MM.1S (cell line): ENCODE measurements around the gene NADK.

Experiments
- DNase-seq: peaks from one replicate; pipeline ENCODE4 v3.0.0-alpha.2; 2015
- H2AFZ ChIP-seq: fragments of 300-600 bp; sonication (generic); 2 replicates; pipeline ENCODE4 v1.6.0; 2016; ENCODE audit warnings: antibody characterized with exemption, low read length
- H3F3A ChIP-seq: fragments of 300-600 bp; sonication (generic); 2 replicates; pipeline ENCODE4 v1.6.1; 2016; ENCODE audit warnings: mild to moderate bottlenecking, antibody characterized with exemption, low read length, moderate library complexity, mixed read lengths; ENCODE audit not compliant: insufficient read depth
- H3K27ac ChIP-seq: fragments of 300-600 bp; sonication (generic); 2 replicates; pipeline ENCODE4 v1.5.1; 2016; ENCODE audit warnings: mild to moderate bottlenecking, low read length
- H3K27me3 ChIP-seq: fragments of 300-600 bp; sonication (generic); replicated peaks from 2 replicates; pipeline ENCODE4 v1.6.0; 2016; ENCODE audit warnings: low read length; ENCODE audit not compliant: insufficient read depth
- H3K36me3 ChIP-seq: fragments of 300-600 bp; sonication (generic); replicated peaks from 2 replicates; pipeline ENCODE4 v1.6.1; 2016; ENCODE audit warnings: mild to moderate bottlenecking, low read length, mixed read lengths; ENCODE audit not compliant: insufficient read depth
- H3K4me1 ChIP-seq: fragments of 300-600 bp; sonication (generic); 2 replicates; pipeline ENCODE4 v1.6.1; 2016; ENCODE audit warnings: low read length, mixed read lengths
- H3K4me2 ChIP-seq: fragments of 300-600 bp; sonication (generic); 2 replicates; pipeline ENCODE4 v1.6.0; 2016; ENCODE audit warnings: low read depth, low read length
- H3K4me3 ChIP-seq: fragments of 300-600 bp; sonication (generic); 2 replicates; pipeline ENCODE4 v1.5.1; 2016; ENCODE audit warnings: low read length, mixed read lengths
- H3K79me2 ChIP-seq: fragments of 300-600 bp; sonication (generic); 2 replicates; pipeline ENCODE4 v1.6.1; 2016; ENCODE audit warnings: mixed run types, low read length, mixed read lengths
- H3K9ac ChIP-seq: fragments of 300-600 bp; sonication (generic); 2 replicates; pipeline ENCODE4 v1.6.1; 2016; ENCODE audit warnings: low read length, mixed read lengths
- H3K9me2 ChIP-seq: fragments of 300-600 bp; sonication (generic); replicated peaks from 2 replicates; pipeline ENCODE4 v1.6.1; 2016; ENCODE audit warnings: mild to moderate bottlenecking, low read length, mixed read lengths; ENCODE audit not compliant: insufficient read depth
- H3K9me3 ChIP-seq: fragments of 300-600 bp; sonication (generic); replicated peaks from 2 replicates; pipeline ENCODE4 v1.6.1; 2016; ENCODE audit warnings: mild to moderate bottlenecking, low read length, mixed read lengths; ENCODE audit not compliant: insufficient read depth
- H4K20me1 ChIP-seq: fragments of 300-600 bp; sonication (generic); 2 replicates; pipeline ENCODE4 v1.6.1; 2016; ENCODE audit warnings: mild to moderate bottlenecking, low read length, moderate library complexity, mixed read lengths; ENCODE audit not compliant: insufficient read depth
- CTCF ChIP-seq: fragments of 300-600 bp; sonication (generic); IDR thresholded peaks from 2 replicates; pipeline ENCODE4 v1.5.1; 2016; ENCODE audit warnings: antibody characterized with exemption, low read length, mixed read lengths
- EZH2 ChIP-seq: fragments of 300-600 bp; sonication (generic); optimal IDR thresholded peaks from 2 replicates; pipeline ENCODE3; 2017; ENCODE audit warnings: low read depth, mild to moderate bottlenecking, antibody characterized with exemption, low read length, mixed read lengths
- EZH2phosphoT487 ChIP-seq: fragments of 300-600 bp; sonication (generic); IDR thresholded peaks from 2 replicates; pipeline ENCODE4 v1.6.1; 2018; ENCODE audit warnings: antibody characterized with exemption, low read length

NADK gene

DNA sequence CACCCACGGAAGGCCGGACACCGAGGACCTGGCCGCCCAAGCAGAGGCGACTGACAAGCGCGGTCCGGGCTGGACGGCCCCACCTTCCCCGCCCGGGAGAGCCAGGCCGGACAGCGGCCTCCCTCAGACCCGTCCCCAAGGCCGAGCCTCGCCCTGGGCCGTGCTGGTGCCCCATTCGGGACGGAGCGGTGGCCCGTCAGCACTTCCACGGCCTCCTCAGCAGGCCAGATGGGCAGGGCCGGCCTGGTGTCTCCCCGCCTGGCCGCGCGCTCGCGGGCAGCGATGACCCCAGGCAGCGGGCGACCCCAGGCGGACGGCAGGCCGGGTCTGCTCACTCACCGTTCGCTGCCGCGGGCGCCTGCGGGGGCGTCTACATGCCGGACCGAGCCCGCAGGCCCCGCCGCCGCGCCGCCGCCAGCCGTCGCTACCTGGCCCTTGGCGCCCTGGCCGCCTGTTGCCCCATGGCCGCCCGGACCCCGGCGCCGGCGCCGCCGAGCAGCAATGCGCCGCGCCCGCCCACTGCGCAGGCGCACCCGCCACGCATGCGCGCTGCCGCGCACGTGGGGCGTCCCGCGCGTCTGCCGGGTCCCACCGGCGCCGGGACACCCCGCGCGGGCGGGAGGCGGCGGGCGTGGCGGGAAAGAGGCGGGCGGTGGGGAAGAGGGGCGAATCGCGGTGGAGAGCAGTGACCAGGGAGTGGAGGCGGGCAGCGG lies at the start of gene NADK:
Gene NADK (minus strand): TSS at position 521 of the 713 bp plus-strand sequence. CDS start 13,064 bp downstream, outside the sequence.
- Histone ChIP-seq H4K20me1 (0 out of 2 replicates have a peak, but pooled peaks cover 6% of the 10 kb centered on the region), H3K4me2 (peak within 1 kb of the TSS; percentile 89), H3K9me3 (no peaks in the 10 kb centered on the region), H2AFZ (peak within 1 kb of the TSS; percentile 39; the same call in 1 of the 2 replicates), H3K79me2 (peaks cover 50% of the 10 kb centered on the region), H3K27ac (peak within 1 kb of the TSS; percentile 98), H3K9me2 (no peaks in the 10 kb centered on the region), H3K27me3 (no peaks in the 10 kb centered on the region), H3K4me1 (peaks cover 49% of the 10 kb centered on the region), H3K36me3 (no peaks in the 10 kb centered on the region), H3K9ac (peak within 1 kb of the TSS; percentile 96), H3F3A (peaks cover 23% of the 10 kb centered on the region), H3K4me3 (peak within 1 kb of the TSS; percentile 99)
- TF ChIP-seq EZH2, result no peak
- no peak for TF ChIP-seq CTCF
- TF ChIP-seq EZH2phosphoT487, result no peak
- DNase-seq, result peak; percentile 78

GRCh38 chr1:1827089-1827848 lies 49.0 kb upstream of the NADK start:
- H3K27ac ChIP-seq, result no peak overlapping the region
- no peaks in the 10 kb centered on the region for H3K9me3 ChIP-seq
- no peaks in the 10 kb centered on the region for H4K20me1 ChIP-seq
- peaks cover 12% of the 10 kb centered on the region for H3K4me1 ChIP-seq
- no peak overlapping the region for H3K4me3 ChIP-seq
- H3K36me3 ChIP-seq, result 0 out of 2 replicates have a peak, but pooled peaks cover under 1% of the 10 kb centered on the region
- TF ChIP-seq EZH2 (no peak), EZH2phosphoT487 (no peak), CTCF (no peak)
- H3F3A ChIP-seq, result peaks cover 24% of the 10 kb centered on the region
- H3K79me2 ChIP-seq, result peaks cover 59% of the 10 kb centered on the region
- H3K27me3 ChIP-seq, result no peaks in the 10 kb centered on the region
- no peaks in the 10 kb centered on the region for H3K9me2 ChIP-seq
- H3K9ac ChIP-seq, result no peak overlapping the region
- DNase-seq, result no peak
- H2AFZ ChIP-seq, result no peak overlapping the region
- no peak overlapping the region for H3K4me2 ChIP-seq

GRCh38 chr1:1826356-1827088 lies 48.3 kb upstream of the NADK start:
- Histone ChIP-seq H3K9ac (no peak overlapping the region), H4K20me1 (no peaks in the 10 kb centered on the region), H3K4me3 (no peak overlapping the region), H3K79me2 (peaks cover 63% of the 10 kb centered on the region), H3K27ac (no peak overlapping the region), H3K9me2 (no peaks in the 10 kb centered on the region), H3K4me1 (peaks cover 12% of the 10 kb centered on the region), H3K36me3 (no peaks in the 10 kb centered on the region; the same call in 1 of the 2 replicates), H3F3A (peaks cover 24% of the 10 kb centered on the region), H3K4me2 (no peak overlapping the region), H2AFZ (no peak overlapping the region), H3K9me3 (no peaks in the 10 kb centered on the region), H3K27me3 (no peaks in the 10 kb centered on the region)
- no peak for DNase-seq
- TF ChIP-seq CTCF (no peak), EZH2phosphoT487 (no peak), EZH2 (no peak)
